Hindlimb muscle (tissue), 1 donor: ENCODE results near the gene EDN2. TPM values are rescaled to one million over a fixed set of nuclear protein-coding genes. Genes with fewer than 3 reads are reported as not detected.

Experiments used
- DNase-seq: peaks from one replicate; pipeline ENCODE4 v3.0.0-alpha.2; 2013
- polyA plus RNA-seq: library from polyadenylated mRNA; unstranded; fragments of 120-200 nt; gene quantifications from one replicate; pipeline ENCODE4 v1.2.1, GENCODE V29; 2013; ENCODE audit not compliant: insufficient read length

The EDN2 gene
- polyA plus RNA-seq, 1 donor: 0.80 TPM

- DNase-seq: no peak
Measured at GRCh38 chr1:41497461-41498030, 13.1 kb upstream of the EDN2 start.

- no peak for DNase-seq
Measured at GRCh38 chr1:41497056-41497440, 12.6 kb upstream of the EDN2 start.

GRCh38 chr1:41496080-41497055 lies 11.9 kb upstream of the EDN2 start:
- peak; percentile 86 for DNase-seq

- no peak for DNase-seq
Measured at GRCh38 chr1:41495210-41495948, 10.9 kb upstream of the EDN2 start.

- no peak for DNase-seq
Measured at GRCh38 chr1:41494351-41495209, 10.1 kb upstream of the EDN2 start.

- DNase-seq: no peak
Measured at GRCh38 chr1:41493626-41494350, 9.3 kb upstream of the EDN2 start.

- DNase-seq: no peak
Measured at GRCh38 chr1:41493117-41493536, 8.6 kb upstream of the EDN2 start.

- DNase-seq: no peak
Measured at GRCh38 chr1:41492341-41492848, 7.9 kb upstream of the EDN2 start.

- DNase-seq: no peak
Measured at GRCh38 chr1:41490911-41491310, 6.4 kb upstream of the EDN2 start.

- no peak for DNase-seq
Measured at GRCh38 chr1:41489561-41489960, 5.1 kb upstream of the EDN2 start.

- no peak for DNase-seq
Measured at GRCh38 chr1:41488040-41488951, 3.8 kb upstream of the EDN2 start.

- no peak for DNase-seq
Measured at GRCh38 chr1:41487126-41488039, 2.9 kb upstream of the EDN2 start.

- DNase-seq: no peak
Measured at GRCh38 chr1:41486371-41487125, 2.1 kb upstream of the EDN2 start.

- DNase-seq: no peak
Measured at GRCh38 chr1:41486053-41486370, 1.5 kb upstream of the EDN2 start.

- no peak for DNase-seq
Measured at GRCh38 chr1:41485605-41486004, 1.1 kb upstream of the EDN2 start.

GRCh38 chr1:41483960-41484401 lies 502 bp downstream of the EDN2 start:
- no peak for DNase-seq

- no peak for DNase-seq
Measured at GRCh38 chr1:41483001-41483850, 1.3 kb downstream of the EDN2 start.
